22Rv1 (cell line): ENCODE results near the gene ENOSF1.

Experiments
- CTCF ChIP-seq: fragments of 450-650 bp; IDR thresholded peaks from 2 replicates; pipeline ENCODE4 v1.5.1; 2017; ENCODE audit warnings: mild to moderate bottlenecking
- ZFX ChIP-seq: fragments of 450-650 bp; IDR thresholded peaks from 2 replicates; pipeline ENCODE4 v1.6.1; 2017; ENCODE audit warnings: antibody characterized with exemption, borderline replicate concordance

GRCh38 chr18:657311-658000 lies 55.0 kb downstream of the ENOSF1 start, which contains the start of gene TYMS:
- no peak; the same call in 1 of the 2 replicates for TF ChIP-seq CTCF
- TF ChIP-seq ZFX: no peak
